Neural cell (in vitro differentiated cells): Measurements from ENCODE around the gene PPP3CA. TPM values are rescaled to one million over a fixed set of nuclear protein-coding genes. Genes with fewer than 3 reads are reported as not detected.

Experiments used
- H2AFZ ChIP-seq: fragments of 200-600, 300-800 bp; sonication (generic), shearing (Covaris generic); 2 replicates; pipeline ENCODE4 v1.6.0; 2014; ENCODE audit warnings: low read depth, mild to moderate bottlenecking, antibody characterized with exemption, low read length, moderate library complexity
- H3F3A ChIP-seq: fragments of 200-600 bp; shearing (Covaris generic); 2 replicates; pipeline ENCODE4 v1.6.1; 2016; ENCODE audit warnings: mild to moderate bottlenecking, moderate library complexity, mixed read lengths, antibody characterized with exemption, low read length; ENCODE audit not compliant: insufficient read depth, poor library complexity, severe bottlenecking
- H3K27ac ChIP-seq: fragments of 200-600, 300-800 bp; sonication (generic), shearing (Covaris generic); 2 replicates; pipeline ENCODE4 v1.5.1; 2014; ENCODE audit warnings: mild to moderate bottlenecking, low read length, moderate library complexity
- H3K27me3 ChIP-seq: fragments of 300-800, 200-600 bp; sonication (generic), shearing (Covaris generic); 2 replicates; pipeline ENCODE4 v1.6.0; 2014; ENCODE audit warnings: mild to moderate bottlenecking, low read depth, low read length, moderate library complexity; ENCODE audit not compliant: insufficient read depth
- H3K36me3 ChIP-seq: fragments of 300-800, 200-600 bp; sonication (generic), shearing (Covaris generic); 2 replicates; pipeline ENCODE4 v1.5.1; 2014; ENCODE audit warnings: mild to moderate bottlenecking, antibody characterized with exemption, low read length, moderate library complexity; ENCODE audit not compliant: insufficient read depth
- H3K4me2 ChIP-seq: fragments of 300-800, 200-600 bp; sonication (generic), shearing (Covaris generic); 2 replicates; pipeline ENCODE4 v1.6.0; 2014; ENCODE audit warnings: mild to moderate bottlenecking, low read length
- H3K4me3 ChIP-seq: fragments of 300-800, 200-600 bp; sonication (generic), shearing (Covaris generic); 2 replicates; pipeline ENCODE4 v1.5.1; 2014; ENCODE audit warnings: mild to moderate bottlenecking, low read length, moderate library complexity
- H3K79me2 ChIP-seq: fragments of 200-600 bp; shearing (Covaris generic); replicated peaks from 2 replicates; pipeline ENCODE4 v1.6.0; 2014; ENCODE audit warnings: mild to moderate bottlenecking, low read length, moderate library complexity; ENCODE audit not compliant: insufficient read depth
- H3K9ac ChIP-seq: fragments of 300-800, 200-600 bp; sonication (generic), shearing (Covaris generic); 2 replicates; pipeline ENCODE4 v1.6.1; 2016; ENCODE audit warnings: mild to moderate bottlenecking, low read length, mixed read lengths
- H3K9me2 ChIP-seq: fragments of 200-600 bp; shearing (Covaris generic); 2 replicates; pipeline ENCODE4 v1.6.1; 2016; ENCODE audit warnings: mild to moderate bottlenecking, low read length, mixed read lengths; ENCODE audit not compliant: insufficient read depth
- H3K9me3 ChIP-seq: fragments of 200-600, 300-800 bp; sonication (generic), shearing (Covaris generic); 2 replicates; pipeline ENCODE4 v1.6.1; 2016; ENCODE audit warnings: mild to moderate bottlenecking, mixed run types, low read length, moderate library complexity, mixed read lengths
- H4K20me1 ChIP-seq: fragments of 200-600 bp; shearing (Covaris generic); 2 replicates; pipeline ENCODE4 v1.6.1; 2016; ENCODE audit warnings: mild to moderate bottlenecking, mixed run types; ENCODE audit not compliant: insufficient read depth
- EP300 ChIP-seq: fragments of 450-650 bp; conservative IDR thresholded peaks from 2 replicates; pipeline ENCODE4 v1.6.1; 2014; ENCODE audit warnings: antibody characterized with exemption, mild to moderate bottlenecking, moderate library complexity; ENCODE audit not compliant: poor library complexity, severe bottlenecking
- EZH2 ChIP-seq: fragments of 200-600, 300-800 bp; shearing (Covaris generic), sonication (generic); IDR thresholded peaks from 2 replicates; pipeline ENCODE4 v1.6.1; 2014; ENCODE audit warnings: antibody characterized with exemption, low read length, borderline replicate concordance, mild to moderate bottlenecking; ENCODE audit not compliant: insufficient read depth, poor library complexity, severe bottlenecking
- MXI1 ChIP-seq: fragments of 450-650 bp; conservative IDR thresholded peaks from 2 replicates; pipeline ENCODE4 v1.6.1; 2014; ENCODE audit warnings: antibody characterized with exemption, mild to moderate bottlenecking; ENCODE audit not compliant: poor library complexity, severe bottlenecking
- POLR2AphosphoS5 ChIP-seq: IDR thresholded peaks from 2 replicates; pipeline ENCODE4 v1.6.1; 2012
- RAD21 ChIP-seq: fragments of 450-650 bp; conservative IDR thresholded peaks from 2 replicates; pipeline ENCODE4 v1.6.1; 2014; ENCODE audit warnings: antibody characterized with exemption, mild to moderate bottlenecking, moderate library complexity
- SMC3 ChIP-seq: fragments of 450-650 bp; conservative IDR thresholded peaks from 2 replicates; pipeline ENCODE4 v1.6.1; 2014; ENCODE audit warnings: antibody characterized with exemption, mild to moderate bottlenecking, moderate library complexity; ENCODE audit not compliant: poor library complexity
- TAF1 ChIP-seq: IDR thresholded peaks from 2 replicates; pipeline ENCODE4 v1.6.1; 2012; ENCODE audit warnings: low read depth
- polyA plus RNA-seq: library from polyadenylated mRNA; depleted of rRNA; stranded (reverse); fragments of >200 nt; gene quantifications from 2 replicates; pipeline ENCODE4 v1.2.3, GENCODE V29; 2014
- TF ChIP-seq, protein P1 (sequence below): fragments of 450-650 bp; IDR thresholded peaks from 2 replicates; pipeline ENCODE4 v1.5.1; 2014; ENCODE audit warnings: antibody characterized with exemption, mild to moderate bottlenecking, moderate library complexity; ENCODE audit not compliant: poor library complexity, severe bottlenecking
- TF ChIP-seq, protein P2 (sequence below): IDR thresholded peaks from 2 replicates; pipeline ENCODE4 v1.6.1; 2012; ENCODE audit warnings: borderline replicate concordance

Gene PPP3CA
- polyA plus RNA-seq, 1 donor from 2014 or later = 78.2 TPM

DNA sequence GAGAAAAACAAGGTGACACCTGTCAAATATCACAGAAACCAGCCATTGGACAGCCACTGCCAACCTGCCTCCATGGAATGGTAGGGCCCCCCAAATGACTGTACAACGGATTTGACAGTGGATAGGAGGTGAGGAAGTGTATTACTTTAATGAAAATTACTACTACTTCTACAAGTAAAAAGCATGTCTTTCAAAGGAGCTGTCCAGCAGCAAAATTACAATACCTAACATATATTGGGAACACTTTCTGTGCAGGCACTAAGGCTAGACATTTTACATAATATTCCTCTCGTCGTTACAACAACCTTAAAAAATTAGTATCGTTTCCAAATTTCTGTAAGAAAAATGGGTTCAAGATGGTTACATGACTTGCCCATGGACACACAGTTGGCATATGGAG lies 14.9 kb downstream of the PPP3CA start:
- Histone ChIP-seq H4K20me1 (no peaks in the 10 kb centered on the region), H3K4me3 (no peak overlapping the region), H3K36me3 (no peaks in the 10 kb centered on the region), H3K9me3 (no peaks in the 10 kb centered on the region), H3K9me2 (no peaks in the 10 kb centered on the region), H3K9ac (no peak overlapping the region), H3F3A (no peaks in the 10 kb centered on the region), H3K79me2 (peaks cover 63% of the 10 kb centered on the region), H3K4me2 (no peak overlapping the region), H3K27ac (no peak overlapping the region), H2AFZ (no peak overlapping the region), H3K27me3 (no peaks in the 10 kb centered on the region)
- TF ChIP-seq SMC3 = no peak
- no peak for TF ChIP-seq EZH2
- TF ChIP-seq RAD21 = no peak
- TF ChIP-seq, protein P1, sequence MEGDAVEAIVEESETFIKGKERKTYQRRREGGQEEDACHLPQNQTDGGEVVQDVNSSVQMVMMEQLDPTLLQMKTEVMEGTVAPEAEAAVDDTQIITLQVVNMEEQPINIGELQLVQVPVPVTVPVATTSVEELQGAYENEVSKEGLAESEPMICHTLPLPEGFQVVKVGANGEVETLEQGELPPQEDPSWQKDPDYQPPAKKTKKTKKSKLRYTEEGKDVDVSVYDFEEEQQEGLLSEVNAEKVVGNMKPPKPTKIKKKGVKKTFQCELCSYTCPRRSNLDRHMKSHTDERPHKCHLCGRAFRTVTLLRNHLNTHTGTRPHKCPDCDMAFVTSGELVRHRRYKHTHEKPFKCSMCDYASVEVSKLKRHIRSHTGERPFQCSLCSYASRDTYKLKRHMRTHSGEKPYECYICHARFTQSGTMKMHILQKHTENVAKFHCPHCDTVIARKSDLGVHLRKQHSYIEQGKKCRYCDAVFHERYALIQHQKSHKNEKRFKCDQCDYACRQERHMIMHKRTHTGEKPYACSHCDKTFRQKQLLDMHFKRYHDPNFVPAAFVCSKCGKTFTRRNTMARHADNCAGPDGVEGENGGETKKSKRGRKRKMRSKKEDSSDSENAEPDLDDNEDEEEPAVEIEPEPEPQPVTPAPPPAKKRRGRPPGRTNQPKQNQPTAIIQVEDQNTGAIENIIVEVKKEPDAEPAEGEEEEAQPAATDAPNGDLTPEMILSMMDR = no peak
- TF ChIP-seq MXI1 = no peak
- no peak for TF ChIP-seq POLR2AphosphoS5
- TF ChIP-seq, protein P2, sequence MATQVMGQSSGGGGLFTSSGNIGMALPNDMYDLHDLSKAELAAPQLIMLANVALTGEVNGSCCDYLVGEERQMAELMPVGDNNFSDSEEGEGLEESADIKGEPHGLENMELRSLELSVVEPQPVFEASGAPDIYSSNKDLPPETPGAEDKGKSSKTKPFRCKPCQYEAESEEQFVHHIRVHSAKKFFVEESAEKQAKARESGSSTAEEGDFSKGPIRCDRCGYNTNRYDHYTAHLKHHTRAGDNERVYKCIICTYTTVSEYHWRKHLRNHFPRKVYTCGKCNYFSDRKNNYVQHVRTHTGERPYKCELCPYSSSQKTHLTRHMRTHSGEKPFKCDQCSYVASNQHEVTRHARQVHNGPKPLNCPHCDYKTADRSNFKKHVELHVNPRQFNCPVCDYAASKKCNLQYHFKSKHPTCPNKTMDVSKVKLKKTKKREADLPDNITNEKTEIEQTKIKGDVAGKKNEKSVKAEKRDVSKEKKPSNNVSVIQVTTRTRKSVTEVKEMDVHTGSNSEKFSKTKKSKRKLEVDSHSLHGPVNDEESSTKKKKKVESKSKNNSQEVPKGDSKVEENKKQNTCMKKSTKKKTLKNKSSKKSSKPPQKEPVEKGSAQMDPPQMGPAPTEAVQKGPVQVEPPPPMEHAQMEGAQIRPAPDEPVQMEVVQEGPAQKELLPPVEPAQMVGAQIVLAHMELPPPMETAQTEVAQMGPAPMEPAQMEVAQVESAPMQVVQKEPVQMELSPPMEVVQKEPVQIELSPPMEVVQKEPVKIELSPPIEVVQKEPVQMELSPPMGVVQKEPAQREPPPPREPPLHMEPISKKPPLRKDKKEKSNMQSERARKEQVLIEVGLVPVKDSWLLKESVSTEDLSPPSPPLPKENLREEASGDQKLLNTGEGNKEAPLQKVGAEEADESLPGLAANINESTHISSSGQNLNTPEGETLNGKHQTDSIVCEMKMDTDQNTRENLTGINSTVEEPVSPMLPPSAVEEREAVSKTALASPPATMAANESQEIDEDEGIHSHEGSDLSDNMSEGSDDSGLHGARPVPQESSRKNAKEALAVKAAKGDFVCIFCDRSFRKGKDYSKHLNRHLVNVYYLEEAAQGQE = no peak
- TF ChIP-seq TAF1 = no peak
- no peak for TF ChIP-seq EP300

DNA sequence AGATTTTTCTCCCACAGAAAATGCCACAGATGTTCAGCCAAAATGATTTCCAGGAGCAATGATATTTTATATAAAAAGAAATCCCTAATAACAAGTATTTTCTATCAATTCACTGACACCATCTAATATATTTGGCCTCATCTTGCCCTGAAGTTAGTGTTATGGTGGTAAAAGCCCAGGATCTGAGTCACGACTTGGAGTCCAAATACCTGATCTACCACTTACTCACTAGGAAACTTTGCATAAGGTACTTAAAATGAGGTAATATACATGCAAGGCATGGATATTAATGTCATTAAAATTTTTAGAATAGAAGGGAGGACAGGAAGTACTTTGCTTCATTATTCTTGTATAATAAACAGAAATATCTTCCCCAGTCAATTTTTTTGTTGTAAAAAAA lies 16.3 kb downstream of the PPP3CA start:
- H3K4me2 ChIP-seq = no peak overlapping the region
- H3K9ac ChIP-seq = no peak overlapping the region
- no peak overlapping the region for H2AFZ ChIP-seq
- no peaks in the 10 kb centered on the region for H3K9me2 ChIP-seq
- H3K36me3 ChIP-seq = no peaks in the 10 kb centered on the region
- no peak overlapping the region for H3K4me3 ChIP-seq
- no peak overlapping the region for H3K27ac ChIP-seq
- TF ChIP-seq RAD21 (no peak), SMC3 (no peak), TAF1 (no peak), POLR2AphosphoS5 (no peak)
- TF ChIP-seq, protein P2 = no peak
- H4K20me1 ChIP-seq = no peaks in the 10 kb centered on the region
- peaks cover 62% of the 10 kb centered on the region for H3K79me2 ChIP-seq
- no peaks in the 10 kb centered on the region for H3K27me3 ChIP-seq
- no peaks in the 10 kb centered on the region for H3F3A ChIP-seq
- no peaks in the 10 kb centered on the region for H3K9me3 ChIP-seq
